Measurements from ENCODE around the gene UROD.

The UROD gene

GRCh38 chr1:45009296-45009865, 2.7 kb upstream of the UROD start:
- no peak for DNase-seq

GRCh38 chr1:45009956-45010854, 1.8 kb upstream of the UROD start:
- peak; percentile 36 for DNase-seq

- peak; percentile 77 for DNase-seq
These were observed 921 bp upstream of the UROD start, which contains the start of gene HECTD3 for GRCh38 chr1:45010855-45011811. Gene HECTD3 (minus strand): TSS chr1:45011324. CDS start chr1:45011257, 67 bp downstream.

- DNase-seq: peak; percentile 46
These were observed 705 bp downstream of the UROD start for GRCh38 chr1:45012639-45013278.

DNA sequence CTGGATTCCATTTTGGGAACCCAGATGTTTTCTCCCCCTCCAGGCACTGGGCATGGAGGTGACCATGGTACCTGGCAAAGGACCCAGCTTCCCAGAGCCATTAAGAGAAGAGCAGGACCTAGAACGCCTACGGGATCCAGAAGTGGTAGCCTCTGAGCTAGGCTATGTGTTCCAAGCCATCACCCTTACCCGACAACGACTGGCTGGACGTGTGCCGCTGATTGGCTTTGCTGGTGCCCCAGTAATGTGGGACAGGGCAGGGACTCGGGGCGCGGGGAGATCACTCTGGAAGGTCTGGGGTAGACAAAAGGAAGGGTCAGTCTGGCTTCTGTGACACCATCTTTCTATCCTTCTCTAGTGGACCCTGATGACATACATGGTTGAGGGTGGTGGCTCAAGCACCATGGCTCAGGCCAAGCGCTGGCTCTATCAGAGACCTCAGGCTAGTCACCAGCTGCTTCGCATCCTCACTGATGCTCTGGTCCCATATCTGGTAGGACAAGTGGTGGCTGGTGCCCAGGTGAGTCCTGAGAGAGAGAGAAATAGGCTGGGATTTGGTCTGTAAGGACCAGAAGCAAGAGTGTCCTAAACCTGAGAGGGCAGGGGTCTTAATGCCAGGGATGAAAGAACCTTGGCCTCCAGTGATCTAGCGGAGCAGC, 1.6 kb downstream of the UROD start:
- no peak for DNase-seq

DNA sequence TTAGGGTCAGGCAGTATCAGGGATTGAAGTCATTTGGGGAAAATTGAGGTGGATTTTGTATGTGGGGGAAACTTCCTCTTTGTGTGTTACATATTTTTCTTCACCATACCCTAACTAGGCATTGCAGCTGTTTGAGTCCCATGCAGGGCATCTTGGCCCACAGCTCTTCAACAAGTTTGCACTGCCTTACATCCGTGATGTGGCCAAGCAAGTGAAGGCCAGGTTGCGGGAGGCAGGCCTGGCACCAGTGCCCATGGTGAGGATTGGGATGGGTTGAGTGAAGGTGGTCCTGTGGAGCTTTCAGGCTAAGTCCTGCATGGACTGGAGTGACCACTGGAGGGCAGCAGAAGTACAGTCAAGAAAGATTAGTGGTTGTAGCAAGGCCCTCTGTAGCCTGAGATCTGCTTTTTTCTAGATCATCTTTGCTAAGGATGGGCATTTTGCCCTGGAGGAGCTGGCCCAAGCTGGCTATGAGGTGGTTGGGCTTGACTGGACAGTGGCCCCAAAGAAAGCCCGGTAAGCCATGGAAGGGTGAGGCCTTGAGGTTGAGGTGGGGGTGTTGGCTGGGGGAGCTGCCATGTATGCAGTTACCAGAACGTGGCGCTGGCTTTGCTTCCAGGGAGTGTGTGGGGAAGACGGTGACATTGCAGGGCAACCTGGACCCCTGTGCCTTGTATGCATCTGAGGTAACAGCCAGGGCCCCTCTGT, 2.4 kb downstream of the UROD start:
- DNase-seq: peak; percentile 85

DNA sequence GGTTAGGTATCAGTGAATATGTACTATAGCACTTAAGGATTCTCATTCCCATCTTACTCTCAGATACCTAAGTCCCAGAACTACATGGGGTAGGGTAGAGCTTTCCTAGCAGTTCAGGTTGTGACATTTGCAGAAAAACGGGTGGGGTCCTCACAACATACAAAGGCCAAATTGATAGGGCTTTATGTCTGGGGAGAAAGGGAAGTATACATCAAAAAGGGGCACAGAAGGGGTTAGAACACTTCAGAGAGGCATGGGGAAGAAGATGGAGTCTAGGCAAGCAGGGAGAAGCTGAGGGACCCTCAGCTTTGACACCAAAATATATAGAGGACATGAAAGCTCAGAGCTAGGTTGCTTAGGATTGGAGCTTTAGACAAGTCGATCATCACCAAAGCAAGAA, 3.6 kb downstream of the UROD start:
- no peak for DNase-seq

- DNase-seq: no peak
These were observed 4.1 kb downstream of the UROD start for GRCh38 chr1:45016090-45016697.

DNA sequence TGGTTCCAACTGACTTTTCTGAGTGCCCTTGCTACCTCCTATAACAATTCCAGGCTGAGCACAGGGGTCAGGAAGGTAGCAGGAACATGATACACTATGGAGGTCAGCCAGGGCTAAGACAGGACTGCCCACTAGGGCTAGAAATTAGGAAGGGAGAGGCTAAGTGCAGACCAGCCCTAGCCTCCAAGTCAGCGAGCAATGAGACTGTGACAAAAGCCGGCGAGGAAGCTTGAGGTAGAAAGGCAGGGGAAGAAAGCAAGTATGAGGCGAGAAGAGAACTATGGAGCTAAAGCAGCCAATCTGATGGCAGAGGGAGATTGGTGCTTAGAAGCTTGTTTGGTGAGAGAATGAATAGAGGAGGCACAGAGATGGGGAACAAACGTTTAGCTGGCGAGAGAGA, 4.7 kb downstream of the UROD start:
- no peak for DNase-seq

GRCh38 chr1:45018599-45019230, 6.7 kb downstream of the UROD start:
- peak; percentile 74 for DNase-seq

GRCh38 chr1:45023663-45024062, 11.6 kb downstream of the UROD start:
- DNase-seq: no peak

DNA sequence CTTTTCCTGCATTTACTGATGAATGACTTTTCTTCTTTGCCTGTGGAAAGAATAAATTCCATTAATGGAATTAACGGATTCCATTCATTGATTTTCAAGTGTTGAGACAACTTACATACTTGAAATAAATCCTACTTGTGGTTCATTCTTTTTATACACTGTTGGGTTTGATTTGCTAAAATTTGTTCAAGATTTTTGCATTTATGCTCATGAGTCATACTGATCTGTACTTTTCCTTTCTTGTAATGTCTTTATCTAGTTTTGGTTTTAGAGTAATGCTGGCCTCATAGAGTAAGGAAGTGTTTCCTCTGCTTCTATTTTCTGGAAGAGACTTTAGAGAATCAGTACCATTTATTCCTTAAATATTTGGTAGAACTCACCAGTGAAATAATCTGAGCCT, 14.4 kb downstream of the UROD start:
- no peak for DNase-seq

DNA sequence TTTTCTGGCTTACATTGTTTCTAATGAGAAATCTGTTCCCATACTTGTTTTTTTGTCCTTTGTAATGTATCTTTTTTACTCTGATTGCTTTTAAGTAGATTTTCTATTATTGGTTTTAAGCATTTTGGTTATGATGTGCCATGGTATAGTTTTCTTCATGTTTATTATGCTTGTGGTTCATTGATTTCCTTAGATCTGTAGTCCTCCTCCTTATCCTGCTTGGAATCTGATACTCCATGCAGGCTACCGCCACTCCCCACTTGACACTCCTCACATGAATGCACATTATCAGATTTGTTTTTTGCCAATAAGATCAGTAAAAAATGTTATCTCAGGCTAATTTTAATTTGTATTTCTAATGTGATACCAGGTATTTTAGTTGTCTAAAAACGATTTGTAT, 20.8 kb downstream of the UROD start:
- DNase-seq: no peak

DNA sequence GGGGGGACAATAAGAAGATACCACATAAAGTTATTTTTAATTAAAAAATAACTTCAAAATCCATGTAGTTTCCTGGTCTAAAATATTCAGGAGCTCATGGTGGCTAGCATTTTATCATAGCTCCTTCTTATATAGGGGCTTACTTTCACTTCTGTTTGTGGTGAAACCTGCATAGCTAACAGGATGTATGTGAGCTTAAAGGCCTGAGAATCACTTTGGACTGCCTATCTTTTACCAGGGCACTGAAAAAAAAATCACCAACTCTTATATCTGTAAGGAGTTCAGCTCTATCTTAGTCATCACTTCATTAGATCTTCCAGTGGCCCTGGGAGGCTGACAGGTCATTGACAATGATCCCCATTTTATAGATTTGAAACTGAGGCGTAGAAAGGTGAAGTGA, 21.3 kb downstream of the UROD start:
- no peak for DNase-seq

DNA sequence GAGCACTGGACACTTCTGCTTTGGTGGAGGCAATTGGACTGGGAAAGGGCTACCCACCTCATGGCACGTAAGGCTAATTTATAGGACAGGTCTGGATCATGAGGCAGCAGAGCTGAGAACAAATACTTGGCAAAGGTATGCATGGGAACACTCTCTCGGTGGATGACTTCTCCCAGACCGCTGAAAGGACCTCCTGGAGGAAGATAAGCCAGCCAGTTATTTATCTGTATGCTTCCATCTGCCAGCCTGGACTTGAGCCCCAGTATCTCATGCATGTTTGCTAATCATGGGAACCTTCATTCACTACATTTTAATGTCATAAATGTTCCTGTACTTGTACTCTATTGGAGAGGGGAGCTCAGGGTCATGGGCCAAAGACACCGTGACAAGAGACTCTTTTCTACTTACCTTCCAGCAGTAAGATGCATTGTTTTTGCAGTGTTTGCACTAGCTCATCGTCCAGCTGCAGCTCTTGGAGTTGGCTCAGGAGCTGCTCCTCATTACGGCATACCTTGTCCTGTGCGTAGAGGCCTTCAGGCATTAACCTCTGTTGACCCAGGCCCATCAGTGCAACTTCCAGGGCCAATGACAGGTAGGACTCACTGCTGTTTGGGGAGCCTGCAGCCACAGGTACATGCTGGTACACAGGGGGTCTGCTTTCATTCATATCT, 23.7 kb downstream of the UROD start:
- no peak for DNase-seq

DNA sequence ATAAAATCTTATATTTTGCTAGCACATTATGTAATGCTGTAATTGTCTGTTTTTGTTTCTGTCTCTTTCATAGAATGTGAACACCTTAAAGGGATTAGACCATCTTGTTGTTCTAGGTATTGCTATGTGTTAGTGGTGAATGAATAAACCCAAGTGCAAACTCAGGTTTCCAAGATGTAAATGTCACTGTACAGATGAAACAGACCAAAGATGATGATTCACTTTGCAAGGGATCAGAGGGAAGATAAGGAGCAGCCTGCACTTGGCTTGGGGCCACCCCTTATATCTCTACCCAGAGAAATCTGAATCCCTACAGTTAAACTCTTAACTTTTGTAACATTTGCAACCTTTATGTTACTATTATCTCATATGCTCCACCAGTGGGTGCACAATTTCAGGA, 25.4 kb downstream of the UROD start:
- DNase-seq: no peak

DNA sequence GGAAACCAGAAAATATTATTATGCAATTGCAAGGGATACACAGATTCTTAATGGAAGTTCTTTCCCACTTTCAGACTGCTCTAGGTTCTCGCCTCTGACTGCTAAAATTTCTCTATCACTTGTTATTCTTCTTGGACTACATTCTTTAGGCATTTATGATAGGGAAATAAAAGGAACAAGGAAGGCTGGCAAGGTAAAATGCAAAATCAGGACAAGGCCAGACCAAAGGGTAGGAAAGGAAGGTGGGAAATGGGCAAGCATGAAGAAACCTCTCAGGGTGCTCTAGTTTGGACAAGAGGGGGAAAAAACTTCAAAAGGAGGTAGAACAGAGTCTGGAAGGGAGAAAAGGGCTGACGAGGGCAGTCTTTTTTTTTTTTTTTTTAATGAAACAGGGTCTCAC, 26.2 kb downstream of the UROD start:
- DNase-seq: no peak

DNA sequence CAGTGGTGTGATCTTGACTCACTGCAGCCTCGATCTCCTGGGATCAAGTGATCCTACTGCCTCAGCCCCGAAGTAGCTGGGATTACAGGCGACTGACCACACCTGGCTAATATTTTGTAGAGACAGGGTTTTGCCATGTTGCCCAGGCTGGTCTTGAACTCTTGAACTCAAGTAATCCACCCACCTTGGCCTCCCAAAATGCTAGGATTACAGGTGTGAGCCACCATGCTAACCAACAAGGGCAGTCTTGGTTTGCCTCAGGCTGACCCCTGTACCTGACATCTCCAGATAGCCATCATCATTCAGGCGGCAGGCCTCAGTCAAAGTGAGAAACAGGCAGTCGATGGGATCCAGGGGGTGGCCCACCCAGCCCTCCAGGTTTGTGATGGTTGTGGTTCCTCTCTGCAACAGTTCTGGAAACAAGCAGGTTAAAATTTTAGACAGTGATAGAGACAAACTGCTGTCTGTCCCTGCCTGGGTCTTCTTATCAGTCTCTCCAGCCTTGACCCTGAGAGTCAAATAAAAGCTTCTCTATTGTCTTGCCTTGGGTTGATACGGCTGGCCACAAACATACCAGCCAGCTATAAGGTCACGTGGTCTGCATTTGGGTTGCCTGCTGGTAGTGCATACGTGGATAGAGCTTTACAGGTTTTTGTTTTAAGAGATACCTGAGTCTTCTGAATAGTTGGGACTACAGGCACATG, 26.8 kb downstream of the UROD start:
- DNase-seq: no peak

GRCh38 chr1:45040297-45040696, 28.2 kb downstream of the UROD start:
- no peak for DNase-seq

All from stimulated activated CD4-positive, alpha-beta T cell treated with anti-CD3 and anti-CD28 coated beads, Interleukin-4, amount 100 ng/mL, for 24 hours (primary cell).